GM12872 (cell line): Measurements from ENCODE around the gene SP6.

Source experiments
- CTCF ChIP-seq: IDR thresholded peaks from 3 replicates; pipeline ENCODE4 v1.5.1; 2011; ENCODE audit warnings: low read depth, mild to moderate bottlenecking, low read length, moderate library complexity; ENCODE audit not compliant: insufficient read depth

Gene SP6

GRCh38 chr17:47857551-47858455 is 6.8 kb upstream of the SP6 start:
- no peak for TF ChIP-seq CTCF

- TF ChIP-seq CTCF, result no peak
These were observed 5.9 kb upstream of the SP6 start for GRCh38 chr17:47856830-47857229.

GRCh38 chr17:47855737-47856136 is 4.8 kb upstream of the SP6 start:
- TF ChIP-seq CTCF, result no peak

GRCh38 chr17:47853616-47854015 is 2.7 kb upstream of the SP6 start:
- TF ChIP-seq CTCF, result no peak

- no peak for TF ChIP-seq CTCF
These were observed 1.4 kb upstream of the SP6 start for GRCh38 chr17:47852113-47852949.

- TF ChIP-seq CTCF, result no peak
These were observed 775 bp upstream of the SP6 start for GRCh38 chr17:47851764-47852112.

GRCh38 chr17:47850373-47850691 is 631 bp downstream of the SP6 start:
- no peak for TF ChIP-seq CTCF
